Trophoblast cell (in vitro differentiated cells and primary cell): ENCODE measurements around the gene FUT7.

ENCODE experiments used
- DNase-seq, 2 donors: peaks; one replicate each; pipeline ENCODE4 v3.0.0-alpha.2; 2016
- H2AFZ ChIP-seq: 2 replicates; pipeline ENCODE4 v1.6.1; 2013; ENCODE audit warnings: low read length, moderate library complexity, mild to moderate bottlenecking; ENCODE audit not compliant: insufficient read depth, poor library complexity
- H2AK5ac ChIP-seq: 2 replicates; pipeline ENCODE4 v1.6.1; 2013; ENCODE audit warnings: mild to moderate bottlenecking, low read length
- H2BK120ac ChIP-seq: 2 replicates; pipeline ENCODE4 v1.6.1; 2013; ENCODE audit warnings: low read length, mild to moderate bottlenecking, moderate library complexity; ENCODE audit not compliant: insufficient read depth, poor library complexity
- H2BK12ac ChIP-seq: 2 replicates; pipeline ENCODE4 v1.6.1; 2013; ENCODE audit warnings: mild to moderate bottlenecking, low read length, moderate library complexity
- H2BK5ac ChIP-seq: 2 replicates; pipeline ENCODE4 v1.6.1; 2013; ENCODE audit warnings: low read length, low read depth, moderate library complexity, mild to moderate bottlenecking; ENCODE audit not compliant: poor library complexity
- H3K14ac ChIP-seq: 2 replicates; pipeline ENCODE4 v1.6.1; 2013; ENCODE audit warnings: mild to moderate bottlenecking, low read length
- H3K18ac ChIP-seq: 2 replicates; pipeline ENCODE4 v1.6.1; 2013; ENCODE audit warnings: mild to moderate bottlenecking, low read length
- H3K23ac ChIP-seq: 2 replicates; pipeline ENCODE4 v1.6.1; 2013; ENCODE audit warnings: low read length
- H3K27ac ChIP-seq: 2 replicates; pipeline ENCODE4 v1.5.1; 2013; ENCODE audit warnings: low read depth, mild to moderate bottlenecking, inconsistent platforms, low read length, moderate library complexity
- H3K27me3 ChIP-seq: 2 replicates; pipeline ENCODE4 v1.6.1; 2013; ENCODE audit warnings: inconsistent platforms, mild to moderate bottlenecking, low read length, moderate library complexity; ENCODE audit not compliant: insufficient read depth
- H3K36me3 ChIP-seq, 2 experiments: 1 replicate in 1 of 2; 2 replicates in 1 of 2; pipeline ENCODE4 v1.6.1; 2013; ENCODE audit warnings: low read length in 2 of 2, mild to moderate bottlenecking in 2 of 2, moderate library complexity in 1 of 2; ENCODE audit not compliant: insufficient read depth in 2 of 2, control insufficient read depth in 1 of 2
- H3K4ac ChIP-seq: 2 replicates; pipeline ENCODE4 v1.6.1; 2013; ENCODE audit warnings: low read depth, mild to moderate bottlenecking, low read length, moderate library complexity
- H3K4me1 ChIP-seq, 2 experiments: 1 replicate in 1 of 2; 2 replicates in 1 of 2; pipeline ENCODE4 v1.6.1; 2013; ENCODE audit warnings: low read length in 2 of 2, mild to moderate bottlenecking in 2 of 2, moderate library complexity in 1 of 2; ENCODE audit not compliant: insufficient read depth in 2 of 2, control insufficient read depth in 1 of 2
- H3K4me2 ChIP-seq: 2 replicates; pipeline ENCODE4 v1.6.1; 2013; ENCODE audit warnings: inconsistent platforms, mild to moderate bottlenecking, low read length, moderate library complexity
- H3K4me3 ChIP-seq: 2 replicates; pipeline ENCODE4 v1.5.1; 2013; ENCODE audit warnings: mild to moderate bottlenecking, low read depth, low read length, inconsistent platforms
- H3K79me1 ChIP-seq: one replicate; pipeline ENCODE4 v1.6.1; 2013; ENCODE audit warnings: low read length
- H3K79me2 ChIP-seq: 2 replicates; pipeline ENCODE4 v1.6.1; 2013; ENCODE audit warnings: low read length, mild to moderate bottlenecking; ENCODE audit not compliant: control insufficient read depth, insufficient read depth, poor library complexity
- H3K9ac ChIP-seq: 2 replicates; pipeline ENCODE4 v1.6.1; 2013; ENCODE audit warnings: mild to moderate bottlenecking, low read length
- H3K9me3 ChIP-seq: 2 replicates; pipeline ENCODE4 v1.6.1; 2013; ENCODE audit warnings: low read depth, mild to moderate bottlenecking, control low read depth, inconsistent platforms, low read length; ENCODE audit not compliant: insufficient read depth
- H4K12ac ChIP-seq: 2 replicates; pipeline ENCODE4 v1.6.1; 2013; ENCODE audit warnings: low read depth, mild to moderate bottlenecking, low read length, moderate library complexity
- H4K8ac ChIP-seq: 2 replicates; pipeline ENCODE4 v1.6.1; 2013; ENCODE audit warnings: low read depth, mild to moderate bottlenecking, low read length, moderate library complexity
- H4K91ac ChIP-seq: one replicate; pipeline ENCODE4 v1.6.1; 2013; ENCODE audit warnings: low read depth, mild to moderate bottlenecking, low read length, moderate library complexity
- WGBS: extraction: QIAGEN DNeasy Blood & Tissue Kit; methylation state at CpG from one replicate; pipeline ENCODE4 v1.1.7; 2013; ENCODE audit warnings: missing lambda C conversion rate; ENCODE audit not compliant: insufficient read length, insufficient coverage; ENCODE audit errors: extremely low coverage; 5-methylcytosine and 5-hydroxymethylcytosine counted together

FUT7 gene

GRCh38 chr9:137045294-137046087, 13.6 kb upstream of the FUT7 start:
- H3K27me3 ChIP-seq: peaks cover 33% of the 10 kb centered on the region
- no peaks in the 10 kb centered on the region for H3K79me1 ChIP-seq
- no peak overlapping the region for H2BK12ac ChIP-seq
- H4K91ac ChIP-seq: no peak overlapping the region
- no peak overlapping the region for H3K18ac ChIP-seq
- H2AK5ac ChIP-seq: no peak overlapping the region
- H3K4ac ChIP-seq: no peak overlapping the region
- H4K12ac ChIP-seq: no peak overlapping the region
- H3K4me3 ChIP-seq: peak overlapping the region; percentile 51
- no peak overlapping the region for H4K8ac ChIP-seq
- no peak overlapping the region for H3K27ac ChIP-seq
- no peak overlapping the region for H3K14ac ChIP-seq
- no peaks in the 10 kb centered on the region for H3K36me3 ChIP-seq
- H3K9me3 ChIP-seq: peaks cover 3% of the 10 kb centered on the region
- H3K4me1 ChIP-seq: peaks cover 9 to 14% of the 10 kb centered on the region in 2 experiments
- H2BK120ac ChIP-seq: no peak overlapping the region
- no peak overlapping the region for H2AFZ ChIP-seq
- no peak overlapping the region for H2BK5ac ChIP-seq
- H3K9ac ChIP-seq: no peak overlapping the region
- DNase-seq: peak in 1 of 2 donors; percentile 25
- peak overlapping the region; percentile 75 for H3K4me2 ChIP-seq
- H3K79me2 ChIP-seq: no peaks in the 10 kb centered on the region
- WGBS: no CpG with 5 or more reads among the region's 96 CpGs
- H3K23ac ChIP-seq: no peak overlapping the region

GRCh38 chr9:137044502-137045177, 12.8 kb upstream of the FUT7 start:
- Histone ChIP-seq H4K91ac (no peak overlapping the region), H3K36me3 (no peaks in the 10 kb centered on the region), H4K12ac (no peak overlapping the region), H4K8ac (no peak overlapping the region), H3K9ac (no peak overlapping the region), H2AK5ac (no peak overlapping the region), H3K4ac (no peak overlapping the region), H3K79me2 (no peaks in the 10 kb centered on the region), H3K27me3 (peaks cover 30% of the 10 kb centered on the region), H2BK12ac (no peak overlapping the region), H3K27ac (no peak overlapping the region), H3K18ac (no peak overlapping the region), H3K14ac (no peak overlapping the region), H3K79me1 (no peaks in the 10 kb centered on the region), H2AFZ (no peak overlapping the region), H3K4me3 (no peak overlapping the region), H3K4me1 (peaks cover 9 to 14% of the 10 kb centered on the region in 2 experiments), H3K23ac (no peak overlapping the region), H3K9me3 (peaks cover 2% of the 10 kb centered on the region), H3K4me2 (no peak overlapping the region), H2BK120ac (no peak overlapping the region), H2BK5ac (no peak overlapping the region)
- no peak for DNase-seq
- WGBS: no CpG with 5 or more reads among the region's 18 CpGs

DNA sequence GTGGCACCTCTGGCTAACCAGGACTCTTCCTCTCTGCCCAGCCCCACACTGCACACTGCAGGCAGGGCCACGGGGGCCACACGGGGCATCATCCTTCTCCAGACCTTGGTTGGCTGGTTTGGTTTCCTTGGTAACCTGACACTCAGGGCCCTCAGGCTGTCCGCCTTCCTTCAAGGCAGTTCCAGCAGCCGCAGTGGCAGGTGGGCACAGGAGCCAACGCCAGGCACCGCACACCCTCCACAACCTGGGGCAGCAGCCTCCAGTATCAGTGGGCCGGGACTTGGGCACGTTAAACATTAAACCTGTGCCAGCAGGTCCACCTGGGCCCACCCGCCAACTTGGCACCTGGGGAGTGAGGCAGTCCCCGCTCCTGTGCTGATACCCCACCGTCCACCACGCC, 12.1 kb upstream of the FUT7 start:
- no peak overlapping the region for H3K14ac ChIP-seq
- H3K27me3 ChIP-seq: peaks cover 26% of the 10 kb centered on the region
- WGBS: no CpG with 5 or more reads among the region's 12 CpGs
- no peak overlapping the region for H3K9ac ChIP-seq
- H3K4ac ChIP-seq: no peak overlapping the region
- no peak overlapping the region for H3K4me2 ChIP-seq
- no peak overlapping the region for H2BK12ac ChIP-seq
- no peak overlapping the region for H2BK5ac ChIP-seq
- no peaks in the 10 kb centered on the region for H3K79me2 ChIP-seq
- H3K4me1 ChIP-seq: peaks cover 9 to 14% of the 10 kb centered on the region in 2 experiments
- H4K91ac ChIP-seq: no peak overlapping the region
- no peak overlapping the region for H2AFZ ChIP-seq
- peaks cover 2% of the 10 kb centered on the region for H3K9me3 ChIP-seq
- H2AK5ac ChIP-seq: no peak overlapping the region
- no peak overlapping the region for H3K4me3 ChIP-seq
- DNase-seq: no peak
- H4K8ac ChIP-seq: no peak overlapping the region
- no peak overlapping the region for H3K18ac ChIP-seq
- H2BK120ac ChIP-seq: no peak overlapping the region
- H3K36me3 ChIP-seq: no peaks in the 10 kb centered on the region
- H4K12ac ChIP-seq: no peak overlapping the region
- no peak overlapping the region for H3K27ac ChIP-seq
- H3K79me1 ChIP-seq: no peaks in the 10 kb centered on the region
- H3K23ac ChIP-seq: no peak overlapping the region

GRCh38 chr9:137042751-137043727, 11.2 kb upstream of the FUT7 start:
- Histone ChIP-seq H3K14ac (no peak overlapping the region), H3K27me3 (peaks cover 24% of the 10 kb centered on the region), H3K9ac (no peak overlapping the region), H2AFZ (no peak overlapping the region), H4K91ac (no peak overlapping the region), H3K4me2 (no peak overlapping the region), H3K79me2 (no peaks in the 10 kb centered on the region), H3K79me1 (no peaks in the 10 kb centered on the region), H4K8ac (no peak overlapping the region), H2BK120ac (no peak overlapping the region), H3K18ac (no peak overlapping the region), H3K27ac (no peak overlapping the region), H3K4ac (no peak overlapping the region), H2AK5ac (no peak overlapping the region), H3K9me3 (peaks cover 3% of the 10 kb centered on the region), H3K4me1 (peaks cover 9 to 14% of the 10 kb centered on the region in 2 experiments), H3K23ac (no peak overlapping the region), H2BK5ac (no peak overlapping the region), H2BK12ac (no peak overlapping the region), H3K36me3 (no peaks in the 10 kb centered on the region), H4K12ac (no peak overlapping the region), H3K4me3 (no peak overlapping the region)
- no peak for DNase-seq
- WGBS: no CpG with 5 or more reads among the region's 36 CpGs
